ENCODE data around the gene RAMP1.

DNA sequence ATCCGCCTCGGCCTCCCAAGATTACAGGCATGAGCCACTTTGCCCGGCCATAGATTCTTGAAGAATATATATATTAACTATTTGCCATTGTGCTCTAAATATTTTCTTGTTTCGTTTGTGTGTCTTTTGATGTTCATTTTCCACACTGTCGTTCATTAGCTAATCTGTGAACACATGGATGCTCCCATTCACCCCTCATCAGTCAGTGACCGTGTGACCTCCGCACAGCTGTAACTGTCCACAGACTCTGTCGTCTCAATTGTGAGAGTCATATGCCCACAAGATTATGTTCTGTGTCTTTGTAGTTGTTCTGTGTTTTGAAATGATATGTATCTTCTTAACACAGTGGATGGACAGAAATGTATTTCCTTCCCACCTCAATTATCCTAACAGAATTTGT lies 29.6 kb downstream of the RAMP1 start:
- no peak for TF ChIP-seq POLR2AphosphoS5 (IDR thresholded peaks at IDR 0.05; ENCODE audit: low read depth, low read length)
- TF ChIP-seq SIN3A (IDR thresholded peaks at IDR 0.05; ENCODE audit: borderline replicate concordance, insufficient read depth, low read length), result no peak
- TF ChIP-seq TAF1 (IDR thresholded peaks at IDR 0.05; ENCODE audit: borderline replicate concordance, insufficient read depth, low read length), result no peak

Measured in PFSK-1 (cell line).